ENCODE results near the gene RTP3.

RTP3 gene

GRCh38 chr3:46454606-46455005 is 43.2 kb upstream of the RTP3 start:
- TF ChIP-seq CTCF (IDR thresholded peaks at IDR 0.05; ENCODE audit: insufficient read depth, low read length, missing control alignments), result no peak
- ChIA-PET CTCF (no interaction called here), POLR2A (no interaction called here)
- no peak for DNase-seq (ENCODE audit: low read depth, low spot score)
- no peak overlapping the region for H3K4me3 ChIP-seq (ENCODE audit: low read depth, low read length)

- TF ChIP-seq CTCF (IDR thresholded peaks at IDR 0.05; ENCODE audit: insufficient read depth, low read length, missing control alignments), result no peak
- ChIA-PET CTCF (no interaction called here), POLR2A (no interaction called here)
- no peak for DNase-seq (ENCODE audit: low read depth, low spot score)
- H3K4me3 ChIP-seq (ENCODE audit: low read depth, low read length), result no peak overlapping the region
These were observed 42.3 kb upstream of the RTP3 start for GRCh38 chr3:46455231-46456115.

- no peak for DNase-seq (ENCODE audit: low read depth, low spot score)
- TF ChIP-seq CTCF (IDR thresholded peaks at IDR 0.05; ENCODE audit: insufficient read depth, low read length, missing control alignments), result no peak
- POLR2A ChIA-PET, result no interaction called here
- CTCF ChIA-PET, result no interaction called here
- H3K4me3 ChIP-seq (ENCODE audit: low read depth, low read length), result no peak overlapping the region
These were observed 41.7 kb upstream of the RTP3 start for GRCh38 chr3:46456118-46456517.

GRCh38 chr3:46460051-46460450 is 37.7 kb upstream of the RTP3 start:
- CTCF ChIA-PET, result interaction anchor here (1.3 kb wide), 1 partner anchor 29 kb away, joined by 3 read pairs; no protein-coding TSS in a partner anchor
- TF ChIP-seq CTCF (IDR thresholded peaks at IDR 0.05; ENCODE audit: insufficient read depth, low read length, missing control alignments), result no peak
- DNase-seq (ENCODE audit: low read depth, low spot score), result no peak
- POLR2A ChIA-PET, result no interaction called here
- no peak overlapping the region for H3K4me3 ChIP-seq (ENCODE audit: low read depth, low read length)

GRCh38 chr3:46462111-46462510 is 35.7 kb upstream of the RTP3 start:
- no peak for TF ChIP-seq CTCF (IDR thresholded peaks at IDR 0.05; ENCODE audit: insufficient read depth, low read length, missing control alignments)
- DNase-seq (ENCODE audit: low read depth, low spot score), result no peak
- ChIA-PET CTCF (interaction anchor here (0.9 to 2.7 kb wide), 5 partner anchors 10 to 167 kb away, joined by 3 to 13 read pairs (median 4); no protein-coding TSS in a partner anchor), POLR2A (no interaction called here)
- no peak overlapping the region for H3K4me3 ChIP-seq (ENCODE audit: low read depth, low read length)

- ChIA-PET CTCF (interaction anchor here (0.9 to 2.7 kb wide), 5 partner anchors 10 to 167 kb away, joined by 3 to 13 read pairs (median 4); no protein-coding TSS in a partner anchor), POLR2A (no interaction called here)
- DNase-seq (ENCODE audit: low read depth, low spot score), result no peak
- H3K4me3 ChIP-seq (ENCODE audit: low read depth, low read length), result no peak overlapping the region
- TF ChIP-seq CTCF (IDR thresholded peaks at IDR 0.05; ENCODE audit: insufficient read depth, low read length, missing control alignments), result no peak
These were observed 35.3 kb upstream of the RTP3 start for GRCh38 chr3:46462511-46462910.
